HL-60/S4 (cell line): Measurements from ENCODE around the gene VSIR.

Source experiments
- in situ Hi-C: fragments of 300-500 bp; cut with MboI; formaldehyde crosslinking; loops from 2 replicates; pipeline ENCODE4 v1.14.3; 2022; ENCODE audit warnings: low sequenced_read_pairs

Gene VSIR

DNA sequence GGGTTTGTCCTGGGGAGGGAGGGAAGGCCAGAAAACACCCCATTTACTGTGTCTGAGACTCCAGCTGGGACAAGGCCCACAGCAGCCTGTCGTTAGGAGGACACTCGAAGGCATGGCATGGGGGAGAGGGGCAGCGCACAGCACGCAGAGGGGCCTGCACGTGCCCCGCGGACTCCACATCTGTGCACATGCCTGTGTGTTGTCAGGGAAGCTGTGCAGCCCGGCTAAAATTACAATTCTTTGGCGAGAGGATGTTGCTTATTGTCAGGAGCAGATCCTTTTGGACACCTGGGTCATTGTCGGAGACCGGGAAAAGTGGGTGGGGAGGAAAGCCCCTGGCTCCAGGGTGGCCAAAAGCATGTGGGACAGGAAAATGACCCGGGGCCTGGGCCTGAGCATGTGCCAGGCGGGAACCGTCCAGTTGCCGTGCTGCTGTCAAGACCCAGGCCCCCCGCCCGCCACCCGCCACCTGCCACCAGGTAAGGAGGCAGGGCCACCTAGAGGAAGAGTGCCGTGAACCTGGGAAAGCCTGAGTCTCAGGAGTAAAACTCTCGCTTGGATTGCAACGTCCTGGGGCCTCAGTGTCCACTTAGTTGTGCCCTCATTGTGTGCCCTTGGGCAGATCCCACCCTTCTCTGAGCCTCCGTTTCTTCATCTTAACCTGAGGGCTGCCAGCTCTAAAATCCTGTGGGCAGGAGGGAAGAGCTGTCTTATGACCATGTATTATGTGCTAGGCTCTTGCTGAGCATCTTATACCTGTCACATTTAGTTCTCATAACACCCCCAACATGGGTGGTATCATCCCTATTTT, 7.2 kb downstream of the VSIR start:
- in situ Hi-C loops: no loop called here

DNA sequence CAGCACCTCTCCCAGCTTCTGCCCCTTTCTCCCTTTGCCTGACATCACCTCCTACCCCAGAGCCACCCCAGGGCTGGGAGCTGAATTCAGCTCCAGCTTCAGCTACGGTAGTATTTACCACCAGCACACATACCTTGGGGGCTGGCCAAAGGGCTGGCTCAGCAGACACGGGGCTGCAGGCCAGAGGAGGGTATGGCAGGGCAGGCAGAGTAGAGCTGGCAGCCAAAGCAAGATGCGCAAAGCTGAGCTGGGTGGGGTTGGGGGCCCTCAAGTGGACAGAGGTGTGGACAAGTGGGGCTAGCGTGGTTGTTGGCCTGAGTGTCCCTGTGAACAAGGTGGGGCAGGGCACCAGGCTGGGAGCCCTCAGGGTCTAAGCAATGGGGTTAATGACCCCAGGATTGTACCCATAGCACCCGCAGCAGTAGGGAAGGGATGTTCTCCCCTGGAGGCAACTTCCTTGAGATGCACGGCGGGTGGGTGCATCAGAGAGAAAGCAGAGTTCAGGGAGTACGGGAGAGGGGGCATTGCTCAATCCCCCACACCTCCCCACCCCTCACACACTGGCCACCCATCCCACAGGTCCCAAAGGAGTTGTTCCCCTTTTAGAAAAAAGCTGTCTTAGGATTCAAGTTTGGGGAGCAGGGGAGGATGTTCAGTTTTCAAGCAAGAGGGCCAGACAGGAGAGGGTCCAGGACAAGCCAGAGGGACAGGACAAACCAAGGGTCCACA, 8.0 kb downstream of the VSIR start:
- in situ Hi-C loops: no loop called here

DNA sequence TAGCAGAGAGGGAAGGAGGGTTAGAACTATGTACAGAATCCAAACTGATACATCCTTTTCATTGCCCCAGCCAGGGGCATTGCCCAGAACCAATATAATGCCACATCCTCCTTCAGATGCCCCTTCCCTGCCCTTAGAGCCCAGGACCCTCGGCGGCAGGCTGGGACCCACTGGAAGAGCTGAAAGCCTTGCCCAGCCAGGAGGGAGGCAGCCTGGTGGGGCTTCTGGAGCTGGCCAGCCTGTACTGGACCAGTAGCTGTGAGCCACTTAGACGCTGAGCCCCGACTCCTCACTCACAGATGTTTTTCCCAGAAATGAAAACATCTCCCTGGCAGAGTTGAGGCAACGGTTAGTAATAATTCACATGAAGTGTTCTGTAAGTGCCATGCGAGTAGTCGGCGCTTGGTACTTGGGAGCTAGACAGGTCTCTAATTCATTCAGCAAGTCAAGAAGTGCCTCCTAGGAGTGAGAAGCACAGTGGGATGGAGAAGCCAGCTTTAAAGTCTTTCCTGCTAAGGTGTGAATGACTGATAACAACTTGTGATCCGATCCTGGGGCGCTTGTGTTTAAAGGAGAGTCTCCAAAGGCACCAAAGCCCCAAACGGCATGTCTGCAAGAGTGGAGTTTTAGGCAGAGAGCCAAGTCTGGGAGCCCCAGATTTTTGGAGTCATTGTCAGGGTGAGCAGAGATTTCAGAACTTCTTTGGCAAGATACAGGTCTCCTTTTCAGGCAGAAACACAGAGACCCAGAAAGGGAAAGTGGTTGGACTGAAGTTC, 9.8 kb downstream of the VSIR start:
- in situ Hi-C loops: no loop called here

DNA sequence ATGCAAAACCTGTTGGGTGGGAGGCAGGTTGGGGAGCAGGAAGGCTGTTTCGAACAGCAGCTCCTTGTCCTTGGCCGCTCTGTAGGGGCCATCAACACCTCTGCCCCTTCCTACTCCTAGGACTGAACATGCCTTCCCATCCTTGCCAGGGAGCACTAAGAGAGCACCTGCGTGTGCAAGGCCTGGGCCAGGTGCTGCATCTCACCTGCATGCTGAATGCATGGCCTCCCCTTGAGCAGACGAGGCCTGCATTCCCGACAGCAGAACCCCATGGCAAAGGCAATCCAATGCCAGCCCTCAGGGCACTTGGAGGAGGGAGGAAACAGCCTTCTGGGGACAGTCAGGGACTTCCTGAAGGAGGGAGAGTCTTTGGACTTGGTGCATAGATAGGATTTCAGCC, 11.0 kb downstream of the VSIR start:
- in situ Hi-C loops: no loop called here

DNA sequence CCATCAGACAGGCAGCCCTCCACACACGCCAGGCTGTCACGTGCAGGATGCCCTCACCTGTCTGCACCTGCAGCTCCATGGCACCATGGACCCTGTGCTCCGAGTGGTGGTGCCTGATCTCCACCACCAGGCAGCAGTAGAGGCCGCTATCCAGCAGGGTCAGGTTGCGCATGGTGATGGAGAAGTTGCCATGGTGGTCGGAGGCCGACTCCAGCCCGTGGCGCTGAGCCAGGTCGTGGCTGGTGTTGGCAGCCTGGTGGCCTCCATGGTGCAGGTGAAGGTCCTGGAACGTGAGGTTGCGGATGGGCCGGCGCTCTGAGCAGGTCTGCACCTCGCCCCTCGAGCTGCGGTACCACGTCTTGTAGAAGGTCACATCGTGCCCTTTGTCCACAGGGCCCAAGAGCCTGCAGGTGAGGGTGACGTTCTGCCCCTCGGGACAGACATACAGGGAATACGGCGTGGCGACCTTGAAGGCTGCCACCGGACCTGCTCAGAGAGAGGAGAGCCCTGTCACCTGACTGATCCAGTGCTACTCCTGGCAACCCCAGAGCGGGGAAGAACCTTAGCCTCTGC, 11.7 kb downstream of the VSIR start:
- in situ Hi-C loops: no loop called here

DNA sequence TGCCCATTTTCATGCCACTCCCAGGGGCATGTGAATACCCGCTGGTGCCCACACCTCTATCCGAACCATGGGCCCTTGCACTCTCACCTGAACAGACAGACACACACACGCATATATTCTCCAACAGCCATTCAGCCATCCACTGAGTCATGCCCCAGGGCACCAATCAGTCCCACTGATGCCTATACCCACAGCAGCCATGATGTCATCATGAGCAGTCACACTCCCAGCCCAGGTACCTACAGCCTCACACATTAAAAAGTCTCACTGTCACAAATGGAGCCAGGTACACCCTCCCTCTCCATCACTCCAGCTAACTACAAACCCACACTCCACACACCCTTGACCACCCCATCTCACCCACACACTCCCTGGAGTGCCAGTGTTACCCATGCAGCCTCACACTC, 12.2 kb downstream of the VSIR start:
- in situ Hi-C loops: no loop called here

DNA sequence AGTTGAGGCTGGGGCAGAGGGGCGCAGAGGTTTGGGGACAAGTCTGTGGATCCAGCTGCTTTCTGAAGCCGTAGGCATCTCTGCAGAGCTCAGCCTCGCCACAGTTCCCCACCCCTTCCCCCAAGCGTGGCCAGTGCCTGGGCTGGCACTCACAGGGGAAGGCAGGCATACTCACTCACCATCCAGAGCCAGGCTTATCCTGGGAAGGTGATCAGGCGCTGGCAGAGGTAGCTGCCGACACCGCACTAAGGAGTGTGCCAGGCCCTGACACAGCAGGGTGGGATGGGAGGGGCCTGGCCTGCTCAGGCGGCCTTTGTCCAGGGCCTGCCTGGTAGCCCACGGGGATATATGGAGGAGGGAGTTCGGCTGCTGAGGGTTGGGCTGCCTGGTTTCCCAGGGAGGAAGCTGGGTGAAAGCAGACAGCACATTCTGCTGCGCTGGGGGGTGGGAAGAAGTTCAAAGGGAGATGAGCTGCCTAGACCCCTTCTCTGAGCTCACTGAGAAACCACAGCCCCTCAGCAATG, 15.9 kb downstream of the VSIR start:
- in situ Hi-C loops: no loop called here

DNA sequence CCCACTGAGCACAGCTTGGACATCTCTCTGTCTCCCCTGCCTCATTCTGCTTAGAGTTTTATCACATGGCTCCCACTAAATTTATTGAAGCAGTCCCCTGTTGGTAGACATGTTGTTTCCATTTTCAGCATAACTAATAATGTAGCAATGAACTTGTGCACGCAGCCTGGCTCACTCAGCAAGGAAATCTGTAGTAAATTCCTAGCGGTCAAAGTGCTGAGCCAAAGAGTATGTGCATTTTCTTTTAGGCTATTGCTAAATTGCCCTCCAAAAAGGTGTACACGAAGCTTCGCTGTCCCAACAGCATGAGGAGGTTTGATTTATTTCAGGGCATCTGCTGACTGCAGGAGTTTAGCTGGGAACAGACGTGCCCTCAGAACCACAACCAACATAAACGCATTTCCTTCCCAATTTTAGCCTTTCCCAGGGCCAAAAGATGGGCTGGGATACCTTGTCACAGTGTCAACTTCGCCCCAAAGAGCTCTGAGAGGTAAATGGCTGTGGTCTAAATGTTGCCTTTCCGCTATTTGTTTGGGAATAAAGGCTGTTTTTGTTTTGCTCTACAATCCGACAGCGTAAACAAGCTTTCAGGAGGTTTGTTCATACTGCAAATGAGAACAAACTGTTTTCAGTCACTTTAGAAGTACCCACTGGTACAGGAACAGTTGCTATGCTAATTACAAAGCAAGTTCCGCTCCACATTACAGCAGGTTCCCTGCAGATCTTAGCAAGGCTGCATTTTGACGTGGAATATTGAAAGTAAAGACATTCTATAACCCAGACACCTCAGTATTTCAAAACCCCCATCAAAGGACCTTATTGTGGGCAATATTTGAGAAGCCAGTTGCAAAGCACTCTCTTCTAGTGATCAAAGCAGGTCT, 16.8 kb downstream of the VSIR start:
- in situ Hi-C loops: no loop called here

DNA sequence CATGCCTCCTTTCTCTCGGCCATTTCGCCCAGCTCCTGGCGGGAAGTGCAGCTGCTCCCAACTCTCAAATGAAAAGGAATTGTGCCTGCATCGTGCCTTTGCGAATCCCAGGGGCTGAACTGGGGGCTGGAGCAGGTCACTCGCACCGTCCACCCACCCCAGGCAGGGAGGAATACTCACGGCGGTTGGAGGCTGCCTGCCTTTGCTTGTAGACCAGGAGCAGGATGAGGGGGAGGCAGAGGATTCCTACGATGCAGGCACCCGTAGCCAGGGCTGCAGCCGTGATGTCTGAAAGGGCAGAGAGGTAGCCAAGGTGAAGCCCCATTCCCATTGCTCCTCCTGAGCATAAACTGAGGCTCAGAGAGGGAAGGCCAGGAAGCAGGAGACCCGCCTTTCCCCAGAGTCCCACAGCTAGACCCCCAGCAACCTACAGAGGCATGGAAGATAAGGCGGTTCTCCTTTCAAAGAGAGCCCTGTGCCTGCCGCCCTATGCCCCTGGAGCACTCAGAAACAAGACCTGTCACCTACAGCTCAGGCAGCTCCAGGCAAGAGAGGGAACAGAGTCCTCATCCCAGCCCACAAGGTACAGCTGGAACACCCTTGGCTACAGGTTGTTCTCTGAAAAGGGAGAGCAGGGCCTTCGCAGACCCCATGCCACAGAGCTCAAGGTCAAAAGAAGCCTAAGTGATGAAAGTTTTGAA, 18.0 kb downstream of the VSIR start:
- in situ Hi-C loops: no loop called here

DNA sequence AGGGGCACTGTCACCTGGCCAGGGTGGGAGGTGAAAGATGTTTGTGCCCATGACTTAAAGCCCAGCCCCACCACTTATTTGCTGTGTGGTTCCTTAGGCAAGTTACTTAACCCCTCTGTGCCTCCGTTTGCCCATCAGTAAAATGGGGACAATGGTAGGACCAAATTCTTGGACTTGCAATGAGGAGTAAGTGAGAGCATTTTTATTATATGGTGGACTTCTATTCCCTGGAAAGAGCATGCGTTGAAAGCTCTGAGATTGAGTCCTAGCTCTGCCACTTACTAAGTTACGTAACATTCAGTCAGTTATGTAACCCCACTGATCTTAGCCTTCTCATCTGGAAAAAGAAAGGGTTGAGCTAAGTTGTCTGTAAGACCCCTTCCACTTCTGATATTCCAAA, 18.8 kb downstream of the VSIR start:
- in situ Hi-C loops: no loop called here

DNA sequence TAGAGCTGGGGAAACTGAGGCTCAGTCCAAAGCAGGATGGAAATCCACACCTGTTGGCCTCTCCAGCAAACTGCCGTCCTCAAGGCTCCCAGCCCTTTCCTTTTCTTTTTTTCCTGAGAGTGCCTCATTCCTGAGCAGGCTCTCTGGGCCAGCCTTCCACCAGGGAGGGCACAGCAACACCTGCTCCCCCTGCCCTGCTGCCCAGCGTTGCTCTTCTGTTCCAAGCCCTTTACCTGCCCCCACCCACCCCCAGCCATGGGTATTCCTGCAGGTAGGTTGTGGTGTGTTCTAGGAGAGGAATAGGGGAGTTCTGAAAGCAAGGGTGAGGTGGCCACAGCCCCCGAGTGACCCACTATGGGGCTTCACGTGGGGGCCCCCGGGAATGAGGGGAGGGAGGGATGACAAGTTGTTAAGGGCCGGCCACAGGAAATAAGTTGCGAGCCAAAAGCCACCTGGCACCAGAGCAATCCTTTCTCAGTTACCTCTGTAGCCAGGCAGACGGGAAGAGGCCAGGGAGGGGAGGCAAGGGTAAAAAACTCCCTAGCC, 19.3 kb downstream of the VSIR start:
- in situ Hi-C loops: no loop called here

DNA sequence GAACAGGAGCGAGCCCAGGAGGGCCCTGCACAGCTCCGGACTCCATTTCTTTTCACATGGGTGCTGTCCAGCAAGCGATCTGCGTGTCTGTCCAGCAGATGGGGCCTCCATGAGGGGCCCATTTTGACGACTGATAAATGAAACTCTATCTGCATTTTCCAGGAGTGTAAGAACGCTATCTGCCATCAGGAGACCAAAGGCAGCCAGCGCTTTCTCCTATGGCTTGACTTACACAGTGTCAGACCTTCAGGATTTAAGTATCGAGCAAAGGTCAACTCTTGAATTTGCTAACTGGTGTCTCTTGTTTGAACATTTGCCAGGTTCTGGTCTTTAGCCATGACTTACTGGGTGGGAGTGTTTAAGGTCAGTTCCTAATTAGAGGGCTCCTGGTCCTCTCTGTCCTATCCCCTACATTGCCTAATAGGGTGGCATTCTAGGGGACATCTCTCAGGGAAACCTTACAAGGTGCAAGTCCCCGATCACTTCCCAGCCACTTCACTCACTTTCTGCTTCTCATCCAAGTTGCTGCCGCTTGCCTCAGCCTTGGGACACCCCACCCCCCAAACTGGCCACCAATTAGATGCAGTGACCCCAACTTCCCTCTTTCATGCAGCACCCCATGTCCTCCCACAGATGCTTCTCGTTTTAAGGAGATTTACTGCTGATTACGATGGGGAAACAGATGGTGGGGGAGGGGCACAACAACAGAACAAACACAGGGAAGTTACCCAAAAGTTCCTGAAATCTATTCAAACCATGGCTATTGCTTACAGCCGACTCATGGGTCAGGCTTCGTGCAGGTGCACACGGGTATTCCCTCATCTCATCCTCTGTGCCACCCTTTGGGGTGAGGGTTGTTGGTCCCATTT, 20.0 kb downstream of the VSIR start:
- in situ Hi-C loops: no loop called here

DNA sequence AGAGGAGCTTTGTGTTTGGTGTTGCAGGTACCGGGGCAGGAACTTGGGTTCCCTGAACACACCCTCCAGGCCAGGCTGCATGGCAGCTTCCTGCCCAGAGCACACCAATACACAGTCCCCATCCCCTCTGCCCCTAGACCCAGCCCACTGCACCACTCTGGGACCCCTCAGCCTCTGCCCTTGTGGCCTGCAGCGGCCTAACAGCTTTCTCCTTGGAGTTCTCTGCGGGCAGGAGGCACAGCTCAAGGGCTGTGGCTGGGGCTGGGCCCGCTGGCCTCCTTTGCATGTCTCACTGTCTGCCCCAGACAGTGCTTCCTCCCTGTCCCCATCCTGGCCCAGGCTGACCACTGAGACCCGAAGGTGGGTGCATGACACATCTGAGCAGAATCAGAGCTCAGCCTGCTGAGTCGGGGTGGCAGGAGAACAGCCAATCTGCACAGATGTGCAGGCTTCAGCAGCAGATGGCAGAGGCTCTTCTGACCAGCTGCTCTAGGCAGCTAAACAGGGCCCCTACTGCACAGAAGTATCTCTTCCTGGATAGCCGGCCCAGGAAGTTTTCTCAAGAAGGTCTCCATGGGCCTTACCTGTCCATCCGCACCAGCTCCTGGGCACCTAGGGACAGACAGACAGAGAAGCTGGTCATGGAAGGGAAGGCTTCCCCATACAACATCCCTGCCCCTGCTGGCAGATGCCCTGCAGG, 20.8 kb downstream of the VSIR start:
- in situ Hi-C loops: no loop called here

DNA sequence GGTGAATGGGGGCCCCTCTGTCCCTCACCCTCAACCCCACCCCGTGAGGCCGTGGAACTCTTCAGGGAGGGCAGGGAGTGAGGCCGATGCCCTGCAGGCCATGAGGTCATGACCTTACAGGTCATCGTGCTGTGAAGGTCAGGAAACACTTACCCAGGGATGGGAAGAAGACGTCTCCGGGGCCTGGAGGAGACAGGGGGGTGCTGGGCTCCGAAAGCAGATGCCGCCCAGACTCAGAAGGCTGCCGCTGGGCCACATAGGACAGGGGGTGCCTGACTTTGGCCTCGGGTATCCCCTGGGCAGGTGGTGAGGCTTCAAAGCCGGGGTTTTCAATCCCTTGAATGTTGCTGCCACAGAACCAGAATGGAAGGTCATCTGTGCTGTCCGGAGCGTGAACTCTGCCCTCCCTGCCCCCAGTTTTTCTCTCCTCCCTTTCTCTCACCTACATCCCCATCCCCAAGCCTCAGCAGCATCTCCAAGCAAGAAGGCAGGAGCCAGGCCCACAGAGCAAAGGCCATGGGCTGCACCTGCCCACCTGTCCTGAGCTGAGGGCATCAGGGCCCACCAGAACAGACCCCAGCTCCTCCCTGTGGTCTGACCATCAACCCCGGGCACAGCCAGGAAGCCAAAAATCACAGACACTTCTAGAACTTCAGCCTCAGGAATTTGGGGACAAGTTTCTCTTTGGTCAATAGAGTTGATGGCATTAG, 21.6 kb downstream of the VSIR start:
- in situ Hi-C loops: no loop called here

DNA sequence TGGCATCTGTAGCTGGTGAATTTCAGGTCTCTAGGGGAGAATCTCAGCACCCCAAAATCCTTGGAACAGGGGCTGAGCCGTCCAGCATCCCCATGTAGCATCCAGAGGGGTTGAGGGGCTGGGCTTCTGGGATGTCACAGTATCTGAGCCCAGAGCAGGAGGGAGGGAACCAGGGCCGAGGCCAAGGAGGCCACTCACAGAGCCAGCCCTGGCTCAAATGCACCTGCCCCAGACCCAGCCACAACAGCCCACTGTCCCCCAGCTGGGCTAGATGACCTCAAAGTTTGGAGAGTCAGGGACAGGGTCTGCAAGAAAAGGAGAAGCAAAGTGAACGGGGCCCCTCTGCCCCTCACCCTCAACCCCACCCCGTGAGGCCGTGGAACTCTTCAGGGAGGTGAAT, 22.3 kb downstream of the VSIR start:
- in situ Hi-C loops: no loop called here

DNA sequence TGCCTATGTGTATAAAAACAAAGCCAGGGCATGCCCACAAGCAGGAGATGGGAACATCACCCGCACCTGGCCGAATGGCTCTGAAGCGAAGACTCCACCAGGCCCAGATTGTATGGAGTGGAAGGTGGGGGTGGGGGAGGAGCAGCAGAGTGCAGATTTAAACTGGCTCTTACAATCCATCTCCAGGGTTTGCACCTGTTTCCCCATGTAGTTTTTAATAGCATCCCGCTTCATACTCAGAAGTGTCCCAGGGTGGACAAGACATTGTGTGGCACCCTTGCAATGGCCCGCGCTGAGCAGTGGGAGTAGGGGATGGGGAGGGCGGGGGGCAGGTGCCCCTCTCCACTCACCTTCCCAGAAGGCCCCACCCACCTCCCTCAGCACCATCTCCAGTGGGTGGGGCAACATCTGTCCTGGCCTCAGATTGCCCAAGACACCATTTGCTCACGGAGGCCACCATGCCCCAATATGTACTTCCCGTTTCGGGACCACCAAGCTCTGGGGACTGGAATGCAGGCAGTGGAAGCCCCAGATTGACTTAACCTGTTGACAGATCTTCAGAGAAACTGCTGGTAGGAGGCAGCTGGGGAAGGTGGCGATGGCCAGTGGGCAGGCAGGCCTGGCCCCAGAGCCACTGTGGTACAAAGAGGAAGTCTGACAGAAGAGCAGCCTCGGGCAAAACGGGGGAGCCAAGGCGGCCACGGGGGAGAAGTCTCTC, 23.0 kb downstream of the VSIR start:
- in situ Hi-C loops: no loop called here
